NCI-H82 (cell line): ENCODE data around the gene RUNX3.
"Not testable (repeated sequence)": the region's sequence is repeated elsewhere in the genome, so short reads cannot be mapped to it uniquely, and the experiment has no call there.

Experiments used
- DNase-seq: peaks from one replicate; lab custom pipeline; 2025; lab: John Stamatoyannopoulos, UW

The RUNX3 gene

GRCh38 chr1:24930260-24931145, at the start of gene RUNX3:
Gene RUNX3, minus strand, starts transcription at chr1:24930276. Its CDS starts 408 bp downstream, at chr1:24929868.
- DNase-seq, result peak; percentile 71

- DNase-seq, result not testable (repeated sequence)
Measured at GRCh38 chr1:24979232-24979631, 49.2 kb upstream of the RUNX3 start.

GRCh38 chr1:24978383-24979032, 48.4 kb upstream of the RUNX3 start:
- no peak for DNase-seq

GRCh38 chr1:24975391-24975790, 45.3 kb upstream of the RUNX3 start:
- no peak for DNase-seq

GRCh38 chr1:24973315-24973714, 43.2 kb upstream of the RUNX3 start:
- no peak for DNase-seq

- no peak for DNase-seq
Measured at GRCh38 chr1:24972915-24973242, 42.8 kb upstream of the RUNX3 start.

GRCh38 chr1:24972221-24972914, 42.3 kb upstream of the RUNX3 start:
- no peak for DNase-seq

- no peak for DNase-seq
Measured at GRCh38 chr1:24970926-24971875, 41.1 kb upstream of the RUNX3 start.

GRCh38 chr1:24970399-24970753, 40.3 kb upstream of the RUNX3 start:
- peak; percentile 43 for DNase-seq

- no peak for DNase-seq
Measured at GRCh38 chr1:24969596-24970398, 39.7 kb upstream of the RUNX3 start.

GRCh38 chr1:24968941-24969585, 39.0 kb upstream of the RUNX3 start:
- DNase-seq, result no peak

- DNase-seq, result no peak
Measured at GRCh38 chr1:24967962-24968361, 37.9 kb upstream of the RUNX3 start.

GRCh38 chr1:24967555-24967954, 37.5 kb upstream of the RUNX3 start:
- no peak for DNase-seq

- DNase-seq, result no peak
Measured at GRCh38 chr1:24966724-24967346, 36.8 kb upstream of the RUNX3 start.

- DNase-seq, result no peak
Measured at GRCh38 chr1:24966121-24966723, 36.1 kb upstream of the RUNX3 start.

- DNase-seq, result no peak
Measured at GRCh38 chr1:24965571-24965930, 35.5 kb upstream of the RUNX3 start.

- no peak for DNase-seq
Measured at GRCh38 chr1:24964811-24965570, 34.9 kb upstream of the RUNX3 start.

- DNase-seq, result no peak
Measured at GRCh38 chr1:24963943-24964693, 34.0 kb upstream of the RUNX3 start.
